HG02571 (cell line): Measurements from ENCODE around the gene SHOC2.
"Not testable (repeated sequence)": the region's sequence is repeated elsewhere in the genome, so short reads cannot be mapped to it uniquely, and the experiment has no call there.

Experiments used
- ATAC-seq: cut with Tn5 transposase; IDR thresholded peaks from one replicate; pipeline ENCODE4 v1.9.1; 2021; ENCODE audit warnings: mild to moderate bottlenecking, moderate library complexity; ENCODE audit not compliant: unreplicated experiment

The SHOC2 gene

DNA sequence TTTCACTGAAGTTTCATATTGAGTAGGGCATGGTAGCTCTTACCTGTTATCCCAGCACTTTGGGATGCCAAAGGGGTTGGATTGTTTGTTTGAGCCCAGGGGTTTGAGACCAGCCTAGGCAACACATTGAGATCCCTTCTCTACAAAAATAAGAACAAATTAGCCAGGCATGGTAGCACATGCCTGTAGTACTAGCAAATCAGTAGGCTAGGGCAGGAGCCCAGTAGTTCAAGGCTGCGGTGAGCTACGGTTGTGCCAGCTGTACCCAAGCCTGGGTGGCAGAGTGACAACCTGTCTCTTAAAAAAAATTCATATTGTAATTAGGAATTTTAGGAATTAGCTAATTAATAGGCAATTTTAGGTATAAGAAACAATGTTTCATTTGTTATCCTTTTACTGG lies 18.4 kb upstream of the SHOC2 start:
- no peak for ATAC-seq

DNA sequence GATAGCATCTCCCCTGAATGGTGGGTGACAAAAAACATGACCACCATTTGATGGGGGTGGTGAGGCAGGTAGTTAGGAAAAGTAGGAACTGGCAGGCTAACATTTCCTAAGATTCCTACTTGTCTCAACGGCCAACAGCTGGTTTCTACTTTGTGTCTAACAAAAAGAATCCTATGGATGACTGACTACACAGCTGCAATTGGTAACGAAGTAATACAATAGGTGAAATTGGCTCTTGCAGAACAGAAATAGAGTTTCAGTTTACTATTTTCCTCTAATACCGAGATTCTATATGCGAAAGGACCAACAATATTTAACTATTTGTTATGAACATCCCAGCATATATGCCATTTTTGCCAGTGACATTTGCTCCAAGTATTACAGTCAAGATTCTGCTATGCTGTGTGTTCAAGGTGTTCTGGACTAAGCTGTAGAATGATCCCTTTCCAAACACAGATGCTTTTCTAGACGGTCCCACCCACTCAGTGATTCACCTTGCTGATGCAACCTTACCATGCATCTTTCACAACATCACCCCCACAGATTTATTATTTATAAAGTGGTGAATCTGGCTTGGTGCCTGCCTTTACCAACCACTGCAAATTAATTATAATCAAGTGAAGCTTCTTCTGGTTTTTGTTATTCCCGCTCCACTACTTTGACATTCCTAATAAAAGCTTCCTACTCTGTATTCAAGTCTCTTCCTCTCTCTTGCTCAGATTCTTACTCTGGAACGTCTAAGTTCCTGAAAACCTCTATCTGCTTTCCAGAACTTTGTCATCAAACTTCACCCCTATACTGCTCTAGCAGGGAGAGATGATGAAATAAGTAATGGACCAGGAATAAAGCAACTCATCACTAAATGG lies 17.2 kb upstream of the SHOC2 start:
- ATAC-seq: no peak

DNA sequence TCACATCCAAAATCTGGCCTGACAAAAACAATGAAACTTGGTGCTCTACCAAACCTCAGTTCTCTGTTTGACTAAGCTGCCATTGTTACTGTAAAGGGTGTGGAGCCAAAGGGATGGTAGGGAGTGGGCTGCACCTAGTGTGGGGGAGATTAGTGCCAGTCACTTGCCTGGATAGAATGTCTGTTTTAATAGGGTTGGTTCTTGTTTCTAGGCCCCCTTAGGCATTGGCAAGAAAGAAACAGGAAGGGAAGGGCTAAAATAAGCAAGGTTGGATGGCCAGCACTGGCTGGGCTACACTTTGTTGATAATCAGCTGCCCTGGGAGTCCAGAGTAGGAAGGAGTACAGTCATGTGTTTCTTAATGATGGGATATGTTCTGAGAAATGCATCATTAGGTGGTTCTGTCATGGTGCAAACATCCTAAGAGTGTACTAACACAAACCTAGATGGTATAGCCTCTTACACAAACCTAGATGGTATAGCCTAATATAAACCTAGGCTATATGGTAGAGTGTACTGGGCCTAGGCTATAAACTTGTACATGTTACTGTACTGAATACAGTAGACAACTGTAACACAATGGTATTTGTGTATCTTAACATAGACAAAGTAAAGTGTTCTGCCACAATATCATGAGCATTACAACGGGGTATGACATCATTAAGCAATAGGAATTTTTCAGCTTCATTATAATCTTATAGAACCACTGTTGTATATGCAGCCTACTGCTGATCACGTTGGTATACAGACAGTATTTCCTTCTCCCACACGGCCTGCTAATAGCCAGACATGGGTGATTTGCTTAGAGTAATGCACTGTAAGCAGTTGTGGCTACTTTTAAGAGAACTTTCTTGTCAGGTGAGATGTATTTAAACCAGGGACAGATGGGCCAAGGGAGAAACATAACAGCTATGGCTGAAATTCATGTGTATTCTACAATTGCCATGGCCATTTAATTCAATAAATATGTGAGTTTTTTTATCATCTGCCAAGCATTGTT lies 15.8 kb upstream of the SHOC2 start:
- ATAC-seq: peak; percentile 50

DNA sequence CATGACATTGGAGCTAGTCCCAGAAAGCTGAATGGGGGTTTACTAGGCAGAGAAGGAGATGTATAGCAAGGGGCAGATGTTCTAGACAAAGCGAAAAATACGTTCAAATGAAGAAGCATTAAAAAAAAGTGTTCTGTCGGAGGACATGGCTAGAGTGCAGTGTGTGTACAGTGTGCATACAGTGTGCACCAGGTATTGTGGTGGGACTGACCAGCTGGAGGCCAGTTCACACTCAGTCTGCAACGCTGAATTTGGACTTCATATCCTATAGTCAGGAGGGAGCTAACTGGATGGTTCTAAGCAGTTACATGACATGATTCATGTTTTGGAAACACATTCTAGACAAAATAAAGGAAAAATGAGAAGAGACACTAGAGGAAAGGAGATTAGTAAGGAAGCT lies 9.3 kb upstream of the SHOC2 start:
- ATAC-seq: no peak

DNA sequence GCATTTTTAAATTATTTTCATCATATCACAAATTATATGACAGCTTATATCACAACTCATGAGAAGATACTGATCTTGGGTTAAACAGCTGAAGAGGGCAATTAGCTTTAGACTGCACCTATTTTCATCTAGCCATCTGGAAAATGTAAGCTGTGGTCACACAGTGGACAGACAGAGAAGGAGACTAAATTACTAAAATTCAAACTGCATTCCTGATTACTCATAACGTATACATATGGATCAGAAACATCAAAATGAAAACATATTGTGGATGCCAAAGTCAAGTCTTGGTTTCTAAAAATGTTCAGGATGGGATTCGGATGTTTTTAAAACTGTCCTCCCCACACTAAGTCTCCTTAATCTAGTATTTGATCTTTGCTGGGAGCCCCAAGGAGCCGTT lies 7.0 kb upstream of the SHOC2 start:
- ATAC-seq: no peak

DNA sequence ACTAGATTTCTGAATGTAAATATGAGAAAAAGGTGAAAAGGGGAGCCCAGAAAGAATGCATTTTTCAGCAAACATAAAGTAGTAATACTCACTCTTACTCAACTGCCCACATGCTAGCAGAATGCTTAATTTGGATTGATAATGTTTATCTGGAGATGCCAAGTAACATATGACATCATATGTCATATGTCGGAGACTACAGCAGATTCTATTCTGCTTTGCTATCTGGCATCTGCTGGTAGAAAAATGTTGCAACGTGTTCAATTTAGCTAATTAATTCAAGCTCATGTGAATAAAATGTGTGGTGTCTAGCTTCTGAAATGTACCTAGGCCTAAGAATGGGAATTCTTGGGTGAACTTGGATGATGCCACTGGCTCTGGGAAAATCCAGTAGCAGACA lies 5.0 kb upstream of the SHOC2 start:
- ATAC-seq: no peak

DNA sequence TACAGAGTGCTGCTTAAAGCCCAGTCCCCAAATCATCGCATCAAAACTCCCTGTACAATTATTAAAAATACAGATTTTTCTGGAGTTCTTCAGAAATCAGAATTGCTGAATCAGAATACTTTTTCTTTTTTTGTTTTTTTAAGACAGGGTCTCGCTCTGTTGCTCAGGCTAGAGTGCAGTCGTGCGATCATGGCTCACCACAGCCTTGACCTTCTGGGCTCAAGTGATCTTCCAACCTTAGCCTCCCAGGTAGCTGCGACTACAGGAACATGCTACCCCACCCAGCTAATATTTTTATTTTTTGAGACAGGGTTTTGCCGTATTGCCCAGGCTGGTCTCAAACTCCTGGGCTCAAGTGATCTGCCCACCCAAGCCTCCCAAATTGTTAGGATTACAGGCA lies 4.4 kb upstream of the SHOC2 start:
- ATAC-seq: no peak

DNA sequence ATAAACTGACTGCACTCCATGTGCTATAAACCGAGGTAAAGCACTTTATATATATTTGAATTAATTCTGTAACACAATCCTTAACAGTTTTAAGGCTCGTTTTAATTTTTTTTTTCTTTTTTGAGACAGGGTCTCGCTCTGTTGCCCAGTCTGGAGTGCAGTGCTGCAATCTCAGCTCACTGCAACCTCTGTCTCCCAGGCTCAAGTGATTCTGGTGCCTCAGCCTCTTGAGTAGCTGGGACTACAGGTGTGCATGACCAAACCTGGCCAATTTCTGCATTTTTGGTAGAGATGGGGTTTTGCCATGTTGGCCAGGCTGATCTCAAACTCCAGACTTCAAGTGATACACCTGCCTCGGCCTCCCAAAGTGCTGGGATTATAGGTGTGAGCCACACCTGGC lies 3.8 kb upstream of the SHOC2 start:
- ATAC-seq: not testable (repeated sequence)

DNA sequence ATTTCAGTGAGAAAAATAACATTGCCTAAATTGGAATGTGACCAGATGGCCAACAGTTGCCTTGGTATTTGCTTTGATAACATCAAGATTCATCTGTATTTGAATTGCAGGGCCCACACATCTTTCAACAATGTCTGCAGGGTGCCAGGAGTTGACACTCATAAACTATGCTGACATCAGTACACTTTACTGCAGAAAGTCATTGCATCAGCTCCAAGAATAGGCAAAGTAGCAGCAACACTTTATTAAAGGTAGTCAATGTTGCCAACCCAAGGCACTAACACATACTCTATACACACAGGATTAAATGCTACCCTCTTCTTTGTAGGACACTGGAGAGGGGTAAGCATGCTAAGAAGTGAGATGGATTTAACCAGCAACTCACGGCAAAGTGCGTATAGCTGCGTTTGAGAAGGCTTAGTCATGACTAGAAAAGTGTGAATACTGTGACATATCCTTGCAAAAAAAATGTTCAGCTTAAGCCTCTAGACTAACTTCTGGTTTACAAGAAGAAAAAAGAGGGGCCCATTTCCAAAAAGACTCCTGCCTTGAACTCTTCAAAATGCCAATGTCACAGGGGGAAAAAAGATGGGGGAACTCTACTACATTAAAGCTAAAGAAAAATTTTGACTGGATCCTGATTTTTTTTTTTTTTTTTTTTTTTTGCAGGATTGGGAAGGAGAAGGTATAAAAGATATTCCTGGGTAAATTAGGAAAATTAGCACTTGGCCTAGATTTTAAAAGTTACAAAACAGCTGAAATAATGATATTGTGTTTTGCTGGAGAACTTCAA lies 2.7 kb upstream of the SHOC2 start:
- ATAC-seq: no peak

DNA sequence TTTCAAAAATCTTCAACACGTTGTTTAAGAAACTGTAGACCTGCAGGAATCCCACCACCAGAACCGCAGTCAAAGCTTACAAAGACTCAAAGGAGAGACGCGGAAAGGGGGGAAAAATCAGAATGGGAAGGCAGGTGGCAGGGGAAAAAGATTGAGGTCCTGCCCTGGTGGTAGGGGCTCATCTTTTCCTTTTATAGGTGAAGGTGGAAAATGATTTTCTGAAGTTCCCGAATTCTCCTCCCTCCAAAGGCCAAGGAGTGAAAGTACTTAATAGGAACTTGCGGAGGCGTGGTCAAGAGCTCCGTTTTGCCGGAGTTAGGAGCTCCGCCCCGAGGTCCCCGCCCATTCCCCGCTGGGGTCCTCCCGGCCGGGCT lies 1.1 kb upstream of the SHOC2 start:
- no peak for ATAC-seq

DNA sequence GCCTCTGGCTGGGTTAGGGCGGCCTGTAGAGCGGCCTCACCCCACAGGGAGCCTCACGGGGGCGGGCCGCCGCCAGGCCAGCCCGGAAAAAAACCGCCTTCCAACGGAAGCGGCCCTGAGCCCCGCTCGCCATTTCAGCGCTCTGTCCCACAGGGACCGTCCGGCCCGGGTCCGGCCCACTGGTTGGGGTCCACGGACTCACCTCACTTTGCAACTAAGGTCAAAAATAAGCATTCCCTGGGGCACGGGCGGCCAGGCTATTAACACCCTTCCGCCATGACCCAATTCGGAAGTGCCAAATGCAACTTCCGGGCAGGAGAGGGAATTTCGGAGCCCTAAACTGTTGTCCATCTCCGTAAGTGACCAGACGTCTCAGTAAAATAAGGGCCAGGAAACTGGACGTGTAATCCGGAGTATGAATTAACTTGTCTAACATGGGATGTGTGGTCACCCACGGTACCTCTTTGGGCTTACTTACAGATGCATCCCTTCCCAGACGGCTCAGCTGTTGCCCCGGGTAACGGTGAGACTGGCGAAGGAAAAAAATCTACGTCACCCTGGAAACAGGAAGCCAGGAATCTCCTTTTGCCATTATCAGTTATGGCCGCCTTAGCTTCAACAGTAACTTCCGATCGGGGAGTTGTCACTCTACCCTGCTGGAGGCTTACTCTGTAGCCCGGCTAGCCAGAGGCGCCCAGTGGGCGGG lies 608 bp upstream of the SHOC2 start, which contains the start of gene BBIP1:
TSS of gene BBIP1 (minus strand) at position 538 of the 706 bp plus-strand sequence. CDS start 1,023 bp downstream, outside the sequence.
- ATAC-seq: peak; percentile 81

DNA sequence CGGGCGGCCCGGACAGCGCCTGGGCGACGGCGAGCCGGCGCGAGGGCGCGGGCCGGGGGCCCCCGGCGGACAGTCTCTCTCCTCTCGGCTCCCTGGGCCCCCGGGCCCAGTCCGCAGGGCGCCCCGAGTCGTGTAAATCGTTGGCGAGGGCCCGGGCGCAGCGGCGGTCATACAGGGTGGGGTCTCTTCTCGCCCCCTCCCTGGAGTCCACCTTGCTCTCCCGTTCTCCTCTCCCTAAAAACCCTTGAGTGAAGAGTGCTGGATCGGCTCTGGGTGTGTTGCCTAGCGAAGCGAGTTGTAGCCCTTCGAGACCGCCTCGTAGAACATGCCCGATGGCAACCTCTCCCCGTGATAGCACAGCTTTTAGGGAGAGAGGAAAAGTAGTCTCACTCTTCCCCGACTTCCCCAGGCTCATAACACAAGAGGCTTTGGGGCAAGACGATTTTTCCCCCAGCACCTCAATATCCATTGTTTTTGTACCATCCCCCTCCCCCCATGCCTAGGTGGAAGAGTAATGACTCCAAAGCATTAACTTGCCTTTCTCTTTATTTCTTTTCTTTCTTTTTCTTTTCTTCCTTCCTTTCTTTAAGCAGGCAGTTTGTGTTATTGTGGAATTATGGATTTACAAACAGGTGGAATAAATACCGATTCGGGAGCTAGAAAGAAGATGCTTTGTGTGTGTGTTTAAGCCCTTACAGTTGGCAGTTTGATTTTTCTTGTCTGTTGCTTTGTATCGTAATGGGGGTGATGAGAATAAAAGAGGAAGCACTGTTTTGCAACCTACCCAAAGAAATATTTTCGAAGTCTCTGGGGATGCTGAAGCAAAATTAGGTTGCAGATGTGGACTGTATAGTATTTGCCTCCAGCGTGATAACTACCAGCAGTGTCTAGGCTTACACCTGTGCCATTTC lies 822 bp downstream of the SHOC2 start:
- ATAC-seq: peak; percentile 23

DNA sequence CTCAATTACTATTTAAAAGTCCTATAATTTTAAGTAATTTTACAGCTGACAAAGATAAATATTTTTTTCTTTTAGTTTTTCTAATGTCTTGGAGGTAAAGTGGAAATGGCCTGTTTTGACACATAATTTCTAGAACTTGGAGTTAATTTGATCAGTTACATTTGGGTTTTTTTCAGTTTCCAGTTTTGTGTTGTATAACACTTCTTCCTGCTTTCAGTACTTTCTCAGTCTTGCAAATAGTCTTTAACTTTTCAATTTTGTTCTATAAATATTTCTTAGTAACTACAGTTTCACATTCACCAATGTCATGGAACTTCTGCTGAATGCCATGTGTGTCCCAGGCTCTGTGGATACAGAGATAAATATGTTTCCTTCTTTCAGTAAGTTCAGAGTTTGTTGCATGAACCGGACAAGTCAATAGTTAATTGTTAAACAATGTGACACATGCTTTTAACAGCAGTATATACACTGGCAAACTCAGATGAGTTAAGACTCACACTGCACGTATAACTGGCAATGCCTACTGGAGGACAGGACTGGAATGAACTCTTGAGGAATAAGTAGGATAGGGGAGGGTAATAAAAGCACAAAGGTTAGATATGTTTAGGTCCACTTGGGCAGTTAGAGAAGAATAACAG lies 4.6 kb downstream of the SHOC2 start:
- ATAC-seq: no peak

DNA sequence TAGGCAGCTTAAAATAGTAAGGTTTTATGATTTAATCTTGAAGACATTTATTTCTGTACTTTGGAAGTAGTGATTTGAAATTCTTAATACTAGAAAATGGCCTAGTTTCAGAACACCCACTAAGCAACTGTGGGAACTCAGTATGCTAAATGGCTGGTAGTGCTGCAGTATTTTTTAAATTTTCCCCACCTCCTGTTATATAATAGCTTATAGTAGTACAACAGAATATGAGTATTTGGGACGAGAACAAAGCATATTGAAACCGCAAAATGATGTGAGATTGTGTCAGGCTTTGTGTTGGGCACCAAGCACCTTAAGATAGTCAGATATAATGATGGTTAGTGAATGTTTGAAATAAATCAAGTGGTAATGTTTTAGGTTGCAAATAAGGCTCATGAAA lies 8.1 kb downstream of the SHOC2 start:
- no peak for ATAC-seq

DNA sequence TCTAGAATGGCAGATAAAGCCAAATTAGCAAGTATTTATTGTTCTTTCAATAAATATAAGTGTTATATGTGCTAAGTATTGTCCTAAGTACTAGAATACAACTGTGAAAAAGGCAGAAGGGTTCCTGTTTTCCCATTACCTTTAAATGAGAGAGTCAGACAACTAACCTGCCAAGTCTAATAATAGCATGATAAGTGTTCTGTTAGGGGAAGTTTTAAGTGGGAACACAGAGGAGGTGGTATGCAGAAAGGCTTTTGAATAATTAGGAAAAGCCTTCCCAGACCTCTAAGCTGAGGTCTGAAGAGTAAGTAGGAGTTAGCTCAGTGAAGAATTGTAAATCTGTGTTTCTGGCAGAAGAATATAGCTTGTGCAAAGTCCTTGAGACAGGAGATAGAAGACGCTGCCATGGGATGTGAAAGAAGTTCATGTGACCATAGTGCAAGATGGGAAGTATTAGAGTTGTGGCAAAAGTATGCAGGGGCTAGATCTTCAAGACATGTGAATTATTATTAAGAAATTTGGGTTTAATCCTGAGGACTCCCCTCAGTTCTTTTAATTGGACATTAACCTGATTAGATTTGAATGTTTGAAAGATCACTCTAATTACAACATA lies 12.5 kb downstream of the SHOC2 start:
- ATAC-seq: no peak

DNA sequence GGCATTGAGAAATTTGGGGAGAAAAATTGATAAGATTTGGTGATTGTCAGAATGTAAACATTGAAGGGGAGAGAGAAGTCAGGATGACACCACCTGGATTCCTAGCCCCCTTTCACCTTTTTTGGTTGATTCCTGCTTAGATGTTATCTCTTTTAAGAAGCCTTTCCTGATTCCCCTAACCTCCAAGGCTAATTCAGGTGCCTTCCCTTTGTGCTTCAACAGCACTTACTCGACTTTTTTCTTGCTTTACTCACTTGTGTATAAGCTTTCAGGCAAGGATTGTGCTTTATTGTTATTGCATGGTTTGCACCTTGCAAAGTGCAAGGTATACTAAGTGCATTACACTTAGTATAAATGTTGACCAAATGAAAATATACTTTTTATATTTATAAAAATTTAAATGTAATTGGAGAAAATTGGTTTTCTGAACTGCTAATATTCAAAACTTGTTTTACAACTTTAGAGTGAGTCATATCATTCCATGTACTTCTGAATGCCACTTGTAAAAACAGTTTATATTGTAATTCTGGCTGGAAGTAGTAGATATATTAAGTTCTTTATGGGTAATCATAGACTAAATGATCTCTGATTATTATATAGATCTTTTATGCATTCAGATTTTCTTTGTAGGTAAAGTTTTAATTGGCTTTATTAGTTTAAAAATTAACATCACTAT lies 13.2 kb downstream of the SHOC2 start:
- ATAC-seq: no peak

DNA sequence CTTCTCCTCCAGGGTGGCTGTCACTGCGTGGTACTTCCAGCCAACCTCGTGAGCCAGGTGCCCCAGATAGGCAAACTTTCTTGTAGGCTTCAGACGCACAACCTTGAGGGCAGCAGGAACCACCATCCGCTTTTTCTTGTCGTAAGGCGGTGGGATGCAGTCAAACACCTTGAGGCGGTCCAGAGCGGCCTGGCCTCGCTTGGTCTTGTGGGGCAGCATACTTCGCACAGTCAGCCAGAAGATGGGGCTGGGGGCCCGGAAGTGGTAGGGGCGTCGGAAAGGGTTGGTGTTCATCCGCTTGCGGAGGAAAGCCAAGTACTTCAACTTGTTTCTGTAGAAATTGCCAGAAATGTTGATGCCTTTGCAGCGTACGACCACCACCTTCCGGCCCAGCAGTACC lies 17.4 kb downstream of the SHOC2 start:
- no peak for ATAC-seq

DNA sequence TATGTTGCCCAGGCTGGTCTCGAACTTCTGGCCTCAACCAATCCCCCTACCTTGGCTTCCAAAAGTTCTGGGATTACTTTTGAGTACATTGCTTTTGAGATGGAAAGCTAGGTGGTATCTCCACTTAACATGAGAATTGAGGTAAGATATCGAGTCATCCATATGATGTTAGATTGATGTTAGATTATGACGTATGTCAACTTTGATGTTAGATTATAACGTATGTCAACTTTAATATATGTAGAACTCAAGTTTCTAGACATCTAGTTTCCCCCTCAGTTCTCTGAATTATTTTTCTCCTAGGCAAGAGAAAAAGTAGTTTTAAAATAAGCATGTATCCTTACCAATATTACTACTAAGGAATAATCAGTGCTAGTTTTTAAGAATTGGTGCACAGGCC lies 20.0 kb downstream of the SHOC2 start:
- no peak for ATAC-seq
